ENCODE measurements around the gene FIBP.

DNA sequence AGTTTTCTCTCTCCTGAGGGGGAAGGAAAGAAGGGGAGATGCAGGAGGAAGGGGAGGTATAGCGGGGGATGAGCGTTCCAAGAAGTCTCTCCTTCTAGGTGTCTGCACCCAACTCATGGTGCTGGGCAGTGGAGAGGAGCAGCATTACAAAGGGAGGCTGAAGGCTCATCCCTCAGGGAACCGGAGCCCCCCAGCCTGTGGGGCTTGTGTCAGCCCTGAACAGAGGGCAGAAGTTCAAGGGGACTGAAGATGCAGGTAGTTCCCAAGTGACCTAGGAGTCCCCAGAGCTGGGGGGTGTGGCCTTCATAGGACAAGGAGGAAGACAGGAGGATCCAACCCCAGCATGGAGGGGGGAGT lies 28.8 kb upstream of the FIBP start:
- TF ChIP-seq POLR2A (IDR thresholded peaks at IDR 0.05; ENCODE audit: low read depth, low read length) (no peak), TAF1 (IDR thresholded peaks at IDR 0.05; ENCODE audit: borderline replicate concordance, low read depth, low read length) (no peak)

Measured in GM12892 (cell line).